ENCODE data around the gene RECQL5. TPM values are rescaled to one million over a fixed set of nuclear protein-coding genes. Genes with fewer than 3 reads are reported as not detected.
A peak's percentile ranks its signal among the peaks of the same experiment; 100 is the strongest.

RECQL5 gene
- polyA plus RNA-seq, 1 donor from 2014 or later, result 9.6 TPM

DNA sequence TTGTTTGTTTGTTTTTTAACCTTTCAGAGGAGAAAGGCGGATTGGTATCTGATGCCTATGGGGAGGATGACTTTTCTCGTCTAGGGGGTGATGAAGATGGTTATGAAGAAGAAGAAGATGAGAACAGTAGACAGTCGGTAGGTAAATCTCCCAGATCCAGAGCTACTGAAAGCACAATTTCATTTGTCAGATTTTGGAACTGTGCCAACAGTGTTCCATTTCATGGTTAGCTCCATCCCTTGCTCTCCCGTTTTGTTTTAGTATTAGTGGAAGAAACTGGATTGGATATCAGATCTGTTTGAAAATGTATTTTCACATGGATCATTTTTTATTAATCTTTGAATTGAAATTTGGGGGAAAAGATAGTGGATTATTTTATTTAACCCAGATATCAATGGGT is 1.5 kb upstream of the RECQL5 start:
- H4K20me1 ChIP-seq (ENCODE audit: insufficient read depth), result no peaks in the 10 kb centered on the region
- H3K9ac ChIP-seq (ENCODE audit: low read length), result peak overlapping the region; percentile 93

DNA sequence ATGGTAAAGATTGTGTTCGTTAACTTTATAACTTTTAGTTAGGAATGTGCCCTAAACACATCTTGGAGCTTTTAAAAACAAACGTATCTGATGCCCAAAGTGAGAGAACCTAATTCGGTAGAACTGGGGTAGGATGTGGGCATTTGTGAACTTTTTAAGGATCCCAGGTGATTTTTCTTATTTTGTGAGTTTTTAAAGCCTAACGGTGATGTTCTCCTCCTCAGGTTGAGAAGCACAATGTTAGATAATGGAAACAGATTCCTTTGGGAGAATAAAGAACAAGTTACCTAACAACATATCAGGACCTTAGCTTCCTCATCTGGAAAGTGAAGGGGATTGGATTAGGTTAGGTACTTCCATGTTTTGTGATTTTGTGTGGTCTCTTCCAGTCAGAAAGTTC is 871 bp upstream of the RECQL5 start:
- Histone ChIP-seq H3F3A (ENCODE audit: insufficient read depth, low read length, poor library complexity, severe bottlenecking) (no peaks in the 10 kb centered on the region), H3K27me3 (ENCODE audit: insufficient read depth, low read depth, low read length) (no peaks in the 10 kb centered on the region), H4K20me1 (ENCODE audit: insufficient read depth) (no peaks in the 10 kb centered on the region), H3K36me3 (ENCODE audit: insufficient read depth, low read length) (no peaks in the 10 kb centered on the region), H3K4me2 (ENCODE audit: low read length) (peak overlapping the region; percentile 76), H3K9ac (ENCODE audit: low read length) (peak overlapping the region; percentile 93), H3K9me3 (ENCODE audit: low read length) (no peaks in the 10 kb centered on the region), H3K27ac (ENCODE audit: low read length) (peak overlapping the region; percentile 77), H3K4me3 (ENCODE audit: low read length) (peak overlapping the region; percentile 89), H3K9me2 (ENCODE audit: insufficient read depth, low read length) (no peaks in the 10 kb centered on the region), H3K79me2 (replicated peaks; ENCODE audit: insufficient read depth, low read length) (peaks cover 49% of the 10 kb centered on the region), H2AFZ (ENCODE audit: low read depth, low read length) (peak overlapping the region; percentile 92)
- TF ChIP-seq RAD21 (conservative IDR thresholded peaks at IDR 0.05) (no peak), TAF1 (IDR thresholded peaks at IDR 0.05; ENCODE audit: low read depth) (no peak), MXI1 (conservative IDR thresholded peaks at IDR 0.05; ENCODE audit: poor library complexity, severe bottlenecking) (no peak)

More for the DNA sequence above, 1.5 kb upstream of the RECQL5 start:
- no peaks in the 10 kb centered on the region for H3K36me3 ChIP-seq (ENCODE audit: insufficient read depth, low read length)
- TF ChIP-seq SMC3 (conservative IDR thresholded peaks at IDR 0.05; ENCODE audit: poor library complexity), result no peak
- TF ChIP-seq RAD21 (conservative IDR thresholded peaks at IDR 0.05), result no peak
- TF ChIP-seq TAF1 (IDR thresholded peaks at IDR 0.05; ENCODE audit: low read depth), result no peak
- TF ChIP-seq, protein P1, sequence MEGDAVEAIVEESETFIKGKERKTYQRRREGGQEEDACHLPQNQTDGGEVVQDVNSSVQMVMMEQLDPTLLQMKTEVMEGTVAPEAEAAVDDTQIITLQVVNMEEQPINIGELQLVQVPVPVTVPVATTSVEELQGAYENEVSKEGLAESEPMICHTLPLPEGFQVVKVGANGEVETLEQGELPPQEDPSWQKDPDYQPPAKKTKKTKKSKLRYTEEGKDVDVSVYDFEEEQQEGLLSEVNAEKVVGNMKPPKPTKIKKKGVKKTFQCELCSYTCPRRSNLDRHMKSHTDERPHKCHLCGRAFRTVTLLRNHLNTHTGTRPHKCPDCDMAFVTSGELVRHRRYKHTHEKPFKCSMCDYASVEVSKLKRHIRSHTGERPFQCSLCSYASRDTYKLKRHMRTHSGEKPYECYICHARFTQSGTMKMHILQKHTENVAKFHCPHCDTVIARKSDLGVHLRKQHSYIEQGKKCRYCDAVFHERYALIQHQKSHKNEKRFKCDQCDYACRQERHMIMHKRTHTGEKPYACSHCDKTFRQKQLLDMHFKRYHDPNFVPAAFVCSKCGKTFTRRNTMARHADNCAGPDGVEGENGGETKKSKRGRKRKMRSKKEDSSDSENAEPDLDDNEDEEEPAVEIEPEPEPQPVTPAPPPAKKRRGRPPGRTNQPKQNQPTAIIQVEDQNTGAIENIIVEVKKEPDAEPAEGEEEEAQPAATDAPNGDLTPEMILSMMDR (IDR thresholded peaks at IDR 0.05; ENCODE audit: poor library complexity, severe bottlenecking), result no peak
- TF ChIP-seq EZH2 (IDR thresholded peaks at IDR 0.05; ENCODE audit: borderline replicate concordance, insufficient read depth, low read length, poor library complexity, severe bottlenecking), result no peak
- TF ChIP-seq, protein P2, sequence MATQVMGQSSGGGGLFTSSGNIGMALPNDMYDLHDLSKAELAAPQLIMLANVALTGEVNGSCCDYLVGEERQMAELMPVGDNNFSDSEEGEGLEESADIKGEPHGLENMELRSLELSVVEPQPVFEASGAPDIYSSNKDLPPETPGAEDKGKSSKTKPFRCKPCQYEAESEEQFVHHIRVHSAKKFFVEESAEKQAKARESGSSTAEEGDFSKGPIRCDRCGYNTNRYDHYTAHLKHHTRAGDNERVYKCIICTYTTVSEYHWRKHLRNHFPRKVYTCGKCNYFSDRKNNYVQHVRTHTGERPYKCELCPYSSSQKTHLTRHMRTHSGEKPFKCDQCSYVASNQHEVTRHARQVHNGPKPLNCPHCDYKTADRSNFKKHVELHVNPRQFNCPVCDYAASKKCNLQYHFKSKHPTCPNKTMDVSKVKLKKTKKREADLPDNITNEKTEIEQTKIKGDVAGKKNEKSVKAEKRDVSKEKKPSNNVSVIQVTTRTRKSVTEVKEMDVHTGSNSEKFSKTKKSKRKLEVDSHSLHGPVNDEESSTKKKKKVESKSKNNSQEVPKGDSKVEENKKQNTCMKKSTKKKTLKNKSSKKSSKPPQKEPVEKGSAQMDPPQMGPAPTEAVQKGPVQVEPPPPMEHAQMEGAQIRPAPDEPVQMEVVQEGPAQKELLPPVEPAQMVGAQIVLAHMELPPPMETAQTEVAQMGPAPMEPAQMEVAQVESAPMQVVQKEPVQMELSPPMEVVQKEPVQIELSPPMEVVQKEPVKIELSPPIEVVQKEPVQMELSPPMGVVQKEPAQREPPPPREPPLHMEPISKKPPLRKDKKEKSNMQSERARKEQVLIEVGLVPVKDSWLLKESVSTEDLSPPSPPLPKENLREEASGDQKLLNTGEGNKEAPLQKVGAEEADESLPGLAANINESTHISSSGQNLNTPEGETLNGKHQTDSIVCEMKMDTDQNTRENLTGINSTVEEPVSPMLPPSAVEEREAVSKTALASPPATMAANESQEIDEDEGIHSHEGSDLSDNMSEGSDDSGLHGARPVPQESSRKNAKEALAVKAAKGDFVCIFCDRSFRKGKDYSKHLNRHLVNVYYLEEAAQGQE (IDR thresholded peaks at IDR 0.05; ENCODE audit: borderline replicate concordance), result no peak
- TF ChIP-seq EP300 (conservative IDR thresholded peaks at IDR 0.05; ENCODE audit: poor library complexity, severe bottlenecking), result no peak
- TF ChIP-seq POLR2AphosphoS5 (IDR thresholded peaks at IDR 0.05), result no peak
- TF ChIP-seq MXI1 (conservative IDR thresholded peaks at IDR 0.05; ENCODE audit: poor library complexity, severe bottlenecking), result no peak
- H3K27me3 ChIP-seq (ENCODE audit: insufficient read depth, low read depth, low read length), result no peaks in the 10 kb centered on the region
- H3K9me3 ChIP-seq (ENCODE audit: low read length), result no peaks in the 10 kb centered on the region
- H3K4me3 ChIP-seq (ENCODE audit: low read length), result peak overlapping the region; percentile 89
- no peak overlapping the region for H3K27ac ChIP-seq (ENCODE audit: low read length)
- H3F3A ChIP-seq (ENCODE audit: insufficient read depth, low read length, poor library complexity, severe bottlenecking), result no peaks in the 10 kb centered on the region
- peak overlapping the region; percentile 76 for H3K4me2 ChIP-seq (ENCODE audit: low read length)
- no peaks in the 10 kb centered on the region for H3K9me2 ChIP-seq (ENCODE audit: insufficient read depth, low read length)
- H3K79me2 ChIP-seq (replicated peaks; ENCODE audit: insufficient read depth, low read length), result peaks cover 49% of the 10 kb centered on the region
- H2AFZ ChIP-seq (ENCODE audit: low read depth, low read length), result no peak overlapping the region

Measured in neural cell (in vitro differentiated cells).